Nephron progenitor cell (in vitro differentiated cells): ENCODE measurements around the gene VEGFA.

Experiments used
- DNase-seq: peaks from one replicate; pipeline ENCODE4 v3.0.0; 2021
- H3K27ac Mint-ChIP-seq: 2 replicates; pipeline ENCODE4 v1.8.0; 2021; ENCODE audit warnings: mild to moderate bottlenecking, moderate library complexity, mixed read lengths
- H3K27me3 Mint-ChIP-seq: 2 replicates; pipeline ENCODE4 v1.8.0; 2021; ENCODE audit warnings: mild to moderate bottlenecking, low read depth, mixed read lengths; ENCODE audit not compliant: poor library complexity
- H3K36me3 Mint-ChIP-seq: 2 replicates; pipeline ENCODE4 v1.8.0; 2021; ENCODE audit warnings: low read depth, mixed read lengths
- H3K4me1 Mint-ChIP-seq: 2 replicates; pipeline ENCODE4 v1.8.0; 2021; ENCODE audit warnings: mixed read lengths
- H3K4me3 Mint-ChIP-seq: 2 replicates; pipeline ENCODE4 v1.8.0; 2021; ENCODE audit warnings: mild to moderate bottlenecking, moderate library complexity, mixed read lengths
- H3K9me3 Mint-ChIP-seq: 2 replicates; pipeline ENCODE4 v1.8.0; 2021; ENCODE audit warnings: mild to moderate bottlenecking, moderate library complexity, mixed read lengths
- CTCF ChIP-seq: fragments of 200-600 bp; sonication (generic); IDR thresholded peaks from 2 replicates; pipeline ENCODE4 v1.5.0; 2021; ENCODE audit warnings: antibody characterized with exemption

VEGFA gene

GRCh38 chr6:43834528-43835155, 64.6 kb downstream of the VEGFA start:
- no peak overlapping the region for H3K4me3 Mint-ChIP-seq
- peaks cover 31% of the 10 kb centered on the region for H3K27me3 Mint-ChIP-seq
- DNase-seq = no peak
- peaks cover 47% of the 10 kb centered on the region for H3K4me1 Mint-ChIP-seq
- H3K36me3 Mint-ChIP-seq = no peaks in the 10 kb centered on the region
- no peak for TF ChIP-seq CTCF
- no peak overlapping the region for H3K27ac Mint-ChIP-seq
- H3K9me3 Mint-ChIP-seq = no peaks in the 10 kb centered on the region

GRCh38 chr6:43835872-43836419, 65.9 kb downstream of the VEGFA start:
- Mint-ChIP-seq H3K4me1 (peaks cover 47% of the 10 kb centered on the region), H3K27me3 (peaks cover 20% of the 10 kb centered on the region), H3K9me3 (no peaks in the 10 kb centered on the region), H3K36me3 (no peaks in the 10 kb centered on the region), H3K27ac (peak overlapping the region; percentile 70), H3K4me3 (peak overlapping the region; percentile 48)
- no peak for TF ChIP-seq CTCF
- peak; percentile 40 for DNase-seq
